ENCODE data around the gene KCNN4.

The KCNN4 gene

GRCh38 chr19:43749898-43750297 lies 30.9 kb downstream of the KCNN4 start:
- DNase-seq: no peak

- no peak for DNase-seq
Measured at GRCh38 chr19:43749152-43749551, 31.6 kb downstream of the KCNN4 start.

- DNase-seq: no peak
Measured at GRCh38 chr19:43748685-43749084, 32.1 kb downstream of the KCNN4 start.

DNA sequence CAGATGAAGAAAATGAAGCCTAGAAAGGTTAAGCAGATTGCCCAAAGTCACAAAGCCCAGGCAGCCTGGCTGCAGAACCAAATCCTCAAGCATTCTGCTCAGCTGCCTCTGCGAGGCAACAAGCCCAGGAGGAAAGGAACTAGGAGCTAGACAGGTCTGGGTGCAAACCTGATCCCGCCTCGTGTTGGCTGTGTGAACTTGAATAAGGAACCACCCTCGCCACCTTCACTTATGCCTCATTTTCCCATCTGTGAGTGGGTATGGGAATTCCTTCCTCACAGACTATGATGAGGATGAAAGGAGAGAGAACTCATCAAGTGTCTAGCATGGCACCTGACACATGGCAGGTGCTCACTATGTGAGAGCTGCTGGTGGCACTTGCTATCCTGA lies 32.6 kb downstream of the KCNN4 start:
- DNase-seq: no peak

GRCh38 chr19:43747557-43748204 lies 33.1 kb downstream of the KCNN4 start:
- DNase-seq: no peak

- no peak for DNase-seq
Measured at GRCh38 chr19:43743059-43743458, 37.7 kb downstream of the KCNN4 start.

- peak in 4 of 56 donors; percentile 4 to 19 (median 6) for DNase-seq
Measured at GRCh38 chr19:43741075-43741825, 39.5 kb downstream of the KCNN4 start.

- peak in 1 of 56 donors; percentile 5 for DNase-seq
Measured at GRCh38 chr19:43739439-43740235, 41.1 kb downstream of the KCNN4 start.

- no peak for DNase-seq
Measured at GRCh38 chr19:43738780-43739211, 42.0 kb downstream of the KCNN4 start.

DNA sequence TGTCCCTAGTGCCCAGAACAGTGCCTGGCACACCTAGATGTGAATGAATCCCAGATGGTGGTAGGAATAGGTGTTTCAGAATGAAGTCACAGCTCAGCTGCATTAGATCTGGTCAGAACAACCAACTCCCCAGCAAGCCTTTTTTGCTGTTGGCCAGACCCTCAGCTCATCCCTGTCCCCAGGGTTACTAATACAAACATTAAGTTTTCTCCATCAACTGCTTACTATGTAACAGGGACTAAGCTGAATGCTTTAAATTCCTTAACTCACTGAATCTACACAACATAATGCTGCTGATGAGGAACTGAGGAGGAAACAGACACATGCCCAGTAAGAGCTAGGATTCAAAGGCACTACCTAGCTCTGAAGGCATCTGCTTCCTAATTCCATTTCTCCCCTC lies 44.8 kb downstream of the KCNN4 start:
- no peak for DNase-seq

DNA sequence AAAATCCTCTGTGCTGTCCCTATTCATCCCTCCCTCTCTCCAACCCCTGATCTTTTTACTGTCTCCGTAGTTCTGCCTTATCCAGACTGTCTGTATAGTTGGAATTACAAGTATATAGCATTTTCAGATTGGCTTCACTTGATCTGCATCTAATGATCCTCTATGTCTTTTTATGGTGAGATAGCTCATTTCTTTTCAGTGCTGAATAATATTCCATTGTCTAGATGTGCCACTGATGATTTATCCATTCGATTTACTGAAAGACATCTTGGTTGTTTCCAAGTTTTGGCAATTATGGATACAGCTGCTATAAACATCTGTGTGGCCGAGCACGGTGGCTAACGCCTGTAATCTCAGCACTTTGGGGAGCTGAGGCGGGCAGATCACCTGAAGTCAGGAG lies 45.8 kb downstream of the KCNN4 start:
- DNase-seq: no peak

- DNase-seq: no peak
Measured at GRCh38 chr19:43731846-43732245, 48.9 kb downstream of the KCNN4 start.

GRCh38 chr19:43731346-43731745 lies 49.4 kb downstream of the KCNN4 start:
- no peak for DNase-seq

DNA sequence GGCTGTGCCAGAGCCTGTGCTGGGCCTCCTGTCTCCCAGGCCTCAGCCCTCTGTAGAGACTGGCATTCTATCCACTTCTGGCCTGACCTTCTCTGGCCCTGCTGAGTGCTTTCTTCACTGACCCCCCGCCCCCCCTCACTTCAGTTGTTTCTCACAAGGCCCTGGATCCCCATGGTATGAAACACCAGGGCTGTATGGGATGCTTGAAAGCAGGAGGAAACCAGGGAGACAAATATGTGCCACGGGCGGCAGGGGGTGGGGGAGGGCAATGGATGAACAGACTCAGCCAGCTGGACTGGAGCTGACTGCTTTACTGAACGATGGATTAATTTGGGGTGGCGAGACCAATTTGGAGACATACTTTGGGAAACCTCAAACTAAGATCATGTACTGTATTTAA lies 50.9 kb downstream of the KCNN4 start:
- no peak for DNase-seq

- DNase-seq: no peak
Measured at GRCh38 chr19:43727593-43727853, 53.2 kb downstream of the KCNN4 start.

- DNase-seq: peak in 7 of 56 donors; percentile 7 to 38 (median 11)
Measured at GRCh38 chr19:43726736-43727592, 53.8 kb downstream of the KCNN4 start.

DNA sequence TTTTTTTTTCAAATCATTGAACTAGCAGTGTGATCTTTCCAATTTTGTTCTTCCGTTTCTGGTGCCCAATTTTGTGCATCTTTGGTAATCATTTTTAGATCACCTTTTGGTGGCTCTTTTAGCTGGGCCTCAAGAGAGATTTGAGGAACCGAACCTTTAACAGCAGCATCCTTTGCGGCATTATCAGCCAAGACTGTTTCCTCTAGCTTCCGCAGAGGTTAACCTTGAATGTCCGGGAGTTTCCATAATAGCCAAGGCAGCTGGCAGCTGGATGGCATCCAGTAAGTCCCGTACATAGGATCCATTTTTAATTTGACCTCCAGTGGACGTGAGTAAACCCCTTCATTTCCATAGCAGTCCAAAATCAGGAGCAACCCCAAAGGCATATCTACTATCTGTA lies 55.3 kb downstream of the KCNN4 start:
- no peak for DNase-seq

DNA sequence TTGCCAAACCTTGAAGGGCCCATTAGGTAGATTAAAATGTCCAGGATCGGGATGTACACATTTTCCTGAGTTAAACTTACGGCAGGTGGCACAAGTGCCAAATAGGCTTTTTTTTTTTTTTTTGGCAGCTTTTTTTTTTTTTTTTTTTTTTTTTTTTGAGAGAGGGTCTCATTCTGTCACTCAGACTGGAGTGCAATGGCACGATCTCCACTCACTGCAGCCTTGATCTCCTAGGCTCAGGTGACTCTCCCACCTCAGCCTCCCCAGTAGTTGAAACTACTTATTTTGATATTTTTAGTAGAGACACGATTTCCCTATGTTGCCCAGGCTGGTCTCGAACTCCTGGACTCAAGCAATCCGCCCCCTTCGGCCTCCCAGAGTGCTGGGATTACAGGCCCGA lies 55.9 kb downstream of the KCNN4 start:
- no peak for DNase-seq

DNA sequence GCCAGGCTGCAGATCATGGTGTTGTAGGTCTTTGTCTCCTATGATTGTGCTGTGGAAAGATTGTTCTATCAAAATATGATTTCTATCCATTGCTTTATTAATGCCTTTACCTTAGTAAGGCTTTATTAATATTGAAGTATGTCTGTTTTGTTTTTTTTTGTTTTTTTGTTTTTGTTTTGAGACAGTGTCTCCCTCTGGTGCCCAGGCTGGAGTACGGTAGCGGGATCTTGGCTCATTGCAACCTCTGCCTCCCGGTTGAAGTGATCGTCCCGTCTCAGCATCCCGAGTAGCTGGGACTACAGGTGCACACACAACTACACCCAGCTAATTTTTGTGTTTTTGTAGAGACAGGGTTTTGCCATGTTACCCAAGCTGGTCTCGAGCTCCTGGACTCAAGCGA lies 57.2 kb downstream of the KCNN4 start:
- DNase-seq: no peak

GRCh38 chr19:43721469-43722048 lies 59.2 kb downstream of the KCNN4 start:
- no peak for DNase-seq

GRCh38 chr19:43720936-43721335 lies 59.8 kb downstream of the KCNN4 start:
- DNase-seq: no peak
